Measurements from ENCODE around the gene AURKAIP1. TPM values are rescaled to one million over a fixed set of nuclear protein-coding genes. Genes with fewer than 3 reads are reported as not detected.

AURKAIP1 gene
- total and polyA plus RNA-seq, 12 donors: 44.2 to 317 (median 161) TPM

DNA sequence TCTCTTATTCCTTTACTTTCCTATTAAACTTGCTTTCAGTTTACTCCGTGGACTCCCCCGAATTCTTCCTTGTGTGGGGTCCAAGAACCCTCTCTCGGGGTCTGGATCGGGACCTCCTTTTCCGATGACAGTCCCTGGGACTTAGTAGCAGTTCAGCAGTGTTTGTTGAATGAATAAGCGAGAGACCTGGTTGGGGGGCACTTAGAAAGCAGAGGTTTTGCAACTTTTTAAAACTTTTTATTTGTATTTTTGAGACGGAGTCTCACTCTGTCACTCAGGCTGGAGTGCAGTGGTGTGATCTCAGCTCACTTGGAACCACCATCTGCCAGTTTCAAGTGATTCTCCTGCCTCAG lies 48.2 kb upstream of the AURKAIP1 start:
- no peak overlapping the region for H3K27ac ChIP-seq
- H3K9me3 ChIP-seq (replicated peaks in 1 of 3): no peaks in the 10 kb centered on the region
- TF ChIP-seq POLR2A (IDR thresholded peaks at IDR 0.05): no peak
- no peak for TF ChIP-seq CTCF (IDR thresholded peaks at IDR 0.05)
- no peaks in the 10 kb centered on the region for H3K36me3 ChIP-seq (replicated peaks in 1 of 2)
- H3K27me3 ChIP-seq: no peaks in the 10 kb centered on the region
- no peaks in the 10 kb centered on the region for H3K4me1 ChIP-seq (replicated peaks in 1 of 2)
- no peak overlapping the region for H3K4me3 ChIP-seq
- intact Hi-C loops (cut with DNase I): no loop called here
- 88 to 92% (median 91%) methylated on average over 7 of the region's 7 CpGs for WGBS, 4 donors
- DNase-seq: peak in 1 of 7 donors; percentile 9

DNA sequence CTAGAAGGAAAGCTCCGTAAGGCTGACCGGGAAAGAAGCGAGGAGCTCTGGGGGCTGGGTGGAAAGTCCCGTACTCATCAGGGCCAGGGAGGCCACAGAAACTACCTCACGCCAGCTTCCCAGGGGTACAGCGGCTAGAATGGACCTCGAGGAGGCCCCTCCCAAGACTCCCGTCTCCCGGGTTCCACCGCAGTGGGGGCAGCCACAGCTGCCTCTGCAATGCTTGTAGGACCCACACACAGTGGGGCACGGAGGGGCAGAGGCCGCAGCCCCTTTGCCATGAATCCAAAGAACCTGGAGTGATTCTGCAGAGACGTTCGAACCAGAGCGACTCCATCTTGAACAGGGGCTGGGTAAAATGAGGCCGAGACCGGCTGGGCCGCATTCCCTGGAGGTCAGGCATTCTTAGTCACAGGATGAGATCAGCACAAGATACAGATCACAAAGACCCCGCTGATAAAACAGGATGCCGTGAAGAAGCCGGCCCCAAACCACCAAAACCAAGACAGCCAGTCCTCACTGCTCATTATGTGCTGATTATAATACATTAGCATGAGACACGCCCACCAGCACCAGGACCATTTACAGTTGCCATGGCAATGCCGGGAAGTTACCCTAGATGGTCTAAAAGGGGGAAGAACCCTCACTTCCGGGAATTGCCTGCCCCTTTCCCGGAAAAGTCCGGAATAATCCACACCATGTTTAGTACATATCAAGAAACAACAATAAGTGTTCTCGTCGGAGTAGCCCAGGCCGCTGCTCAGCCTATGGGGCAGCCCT lies 47.6 kb upstream of the AURKAIP1 start:
- Histone ChIP-seq H3K9me3 (replicated peaks in 1 of 3) (no peaks in the 10 kb centered on the region), H3K4me3 (no peak overlapping the region), H3K36me3 (replicated peaks in 1 of 2) (no peaks in the 10 kb centered on the region), H3K4me1 (replicated peaks in 1 of 2) (no peaks in the 10 kb centered on the region), H3K27ac (no peak overlapping the region), H3K27me3 (no peaks in the 10 kb centered on the region)
- intact Hi-C loops (cut with DNase I): no loop called here
- TF ChIP-seq CTCF (IDR thresholded peaks at IDR 0.05) (no peak), POLR2A (IDR thresholded peaks at IDR 0.05) (no peak)
- 59 to 64% (median 63%) methylated on average over 14 to 29 of the region's 29 CpGs for WGBS, 4 donors
- peak in 1 of 7 donors; percentile 7 for DNase-seq

- Histone ChIP-seq H3K27me3 (no peaks in the 10 kb centered on the region), H3K4me3 (no peak overlapping the region), H3K36me3 (replicated peaks in 1 of 2) (no peaks in the 10 kb centered on the region), H3K4me1 (replicated peaks in 1 of 2) (no peaks in the 10 kb centered on the region), H3K27ac (no peak overlapping the region), H3K9me3 (replicated peaks in 1 of 3) (no peaks in the 10 kb centered on the region)
- WGBS, 4 donors: 84 to 92% (median 88%) methylated on average over 4 to 7 of the region's 7 CpGs
- no peak for DNase-seq
- intact Hi-C loops (cut with DNase I): no loop called here
- TF ChIP-seq CTCF (IDR thresholded peaks at IDR 0.05) (no peak), POLR2A (IDR thresholded peaks at IDR 0.05) (no peak)
Observed at GRCh38 chr1:1421907-1422464, 47.0 kb upstream of the AURKAIP1 start.

- intact Hi-C loops (cut with DNase I): no loop called here
- WGBS, 4 donors: 62 to 82% (median 77%) methylated on average over 3 to 18 of the region's 18 CpGs
- Histone ChIP-seq H3K27ac (peak within 1 kb of the TSS in 1 of 5 donors; percentile 40), H3K36me3 (replicated peaks in 1 of 2) (no peaks in the 10 kb centered on the region), H3K4me3 (peak within 1 kb of the TSS in 1 of 4 donors; percentile 32), H3K27me3 (no peaks in the 10 kb centered on the region), H3K4me1 (replicated peaks in 1 of 2) (no peaks in the 10 kb centered on the region), H3K9me3 (replicated peaks in 1 of 3) (no peaks in the 10 kb centered on the region)
- no peak for DNase-seq
- TF ChIP-seq CTCF (IDR thresholded peaks at IDR 0.05): no peak
- no peak for TF ChIP-seq POLR2A (IDR thresholded peaks at IDR 0.05)
Observed at GRCh38 chr1:1421147-1421906, 46.3 kb upstream of the AURKAIP1 start, which contains the start of gene ANKRD65. ANKRD65 (minus strand) TSS chr1:1421276; CDS start chr1:1421005, 271 bp downstream.
